GM12874 (cell line): ENCODE measurements around the gene LPO.

ENCODE experiments used
- TF ChIP-seq, protein P1 (sequence below): IDR thresholded peaks from 2 replicates; pipeline ENCODE4 v1.5.1; 2011; ENCODE audit warnings: low read depth, mild to moderate bottlenecking, control low read depth, low read length, moderate library complexity; ENCODE audit not compliant: insufficient read depth

The LPO gene

DNA sequence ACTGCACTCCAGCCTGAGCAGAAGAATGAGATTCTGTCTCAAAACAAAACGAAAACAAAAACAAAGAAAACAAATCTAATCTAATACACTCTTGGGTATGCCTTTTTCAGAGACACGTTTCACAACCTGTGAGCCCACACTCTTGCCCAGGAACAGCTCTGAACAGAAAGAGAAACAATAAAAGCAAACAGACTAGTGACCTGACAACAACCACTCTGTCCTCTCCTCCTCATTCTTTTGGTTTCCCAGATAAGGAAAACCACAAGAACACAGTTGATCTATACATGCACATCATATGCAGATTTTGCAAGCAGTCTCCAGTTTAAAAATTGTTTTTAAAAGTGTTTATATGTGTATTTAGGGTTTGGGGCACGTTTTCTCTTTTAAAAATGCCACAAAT is 20.6 kb upstream of the LPO start:
- TF ChIP-seq, protein P1, sequence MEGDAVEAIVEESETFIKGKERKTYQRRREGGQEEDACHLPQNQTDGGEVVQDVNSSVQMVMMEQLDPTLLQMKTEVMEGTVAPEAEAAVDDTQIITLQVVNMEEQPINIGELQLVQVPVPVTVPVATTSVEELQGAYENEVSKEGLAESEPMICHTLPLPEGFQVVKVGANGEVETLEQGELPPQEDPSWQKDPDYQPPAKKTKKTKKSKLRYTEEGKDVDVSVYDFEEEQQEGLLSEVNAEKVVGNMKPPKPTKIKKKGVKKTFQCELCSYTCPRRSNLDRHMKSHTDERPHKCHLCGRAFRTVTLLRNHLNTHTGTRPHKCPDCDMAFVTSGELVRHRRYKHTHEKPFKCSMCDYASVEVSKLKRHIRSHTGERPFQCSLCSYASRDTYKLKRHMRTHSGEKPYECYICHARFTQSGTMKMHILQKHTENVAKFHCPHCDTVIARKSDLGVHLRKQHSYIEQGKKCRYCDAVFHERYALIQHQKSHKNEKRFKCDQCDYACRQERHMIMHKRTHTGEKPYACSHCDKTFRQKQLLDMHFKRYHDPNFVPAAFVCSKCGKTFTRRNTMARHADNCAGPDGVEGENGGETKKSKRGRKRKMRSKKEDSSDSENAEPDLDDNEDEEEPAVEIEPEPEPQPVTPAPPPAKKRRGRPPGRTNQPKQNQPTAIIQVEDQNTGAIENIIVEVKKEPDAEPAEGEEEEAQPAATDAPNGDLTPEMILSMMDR = no peak

DNA sequence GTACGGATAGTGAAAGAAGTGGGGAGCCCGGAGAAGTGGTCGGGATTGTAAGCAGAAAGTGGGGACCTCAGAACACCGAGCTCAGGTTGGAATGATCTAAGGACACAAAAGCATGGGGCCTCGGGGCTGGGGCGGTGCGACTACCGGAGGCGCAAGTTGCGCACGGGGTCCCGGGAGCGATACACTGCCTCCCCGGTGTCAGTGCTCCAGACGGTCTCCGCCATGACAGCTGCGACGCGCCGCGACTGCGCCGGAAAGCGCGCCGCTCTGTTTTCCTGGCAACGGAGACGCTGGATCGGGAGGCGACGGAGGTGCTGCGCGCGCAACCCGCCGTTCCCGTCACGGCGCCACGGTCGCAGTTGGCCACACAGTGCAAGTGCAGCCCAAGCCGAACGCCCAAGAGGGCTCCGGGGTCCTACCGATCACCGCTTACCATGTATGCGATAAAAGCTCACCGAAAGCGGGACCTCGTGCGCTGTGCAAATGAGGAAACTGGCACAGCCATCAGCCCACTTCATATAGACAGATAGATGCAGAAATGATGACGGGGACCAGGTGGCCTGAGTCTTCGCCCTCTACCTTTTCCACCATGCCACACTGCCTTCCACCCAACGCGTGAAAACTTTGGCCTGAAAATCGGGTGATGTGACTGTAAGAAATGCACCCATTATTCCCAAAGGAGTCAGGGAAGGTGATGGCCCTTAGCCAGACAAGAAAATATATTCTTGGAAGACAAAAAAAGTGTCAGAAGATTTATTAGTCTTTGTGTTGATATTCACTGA is 19.2 kb upstream of the LPO start, which contains the start of gene MKS1:
TSS of gene MKS1 (minus strand) at position 249 of the 782 bp plus-strand sequence. CDS start at position 224, 25 bp downstream.
- TF ChIP-seq, protein P1 = peak; percentile 81

DNA sequence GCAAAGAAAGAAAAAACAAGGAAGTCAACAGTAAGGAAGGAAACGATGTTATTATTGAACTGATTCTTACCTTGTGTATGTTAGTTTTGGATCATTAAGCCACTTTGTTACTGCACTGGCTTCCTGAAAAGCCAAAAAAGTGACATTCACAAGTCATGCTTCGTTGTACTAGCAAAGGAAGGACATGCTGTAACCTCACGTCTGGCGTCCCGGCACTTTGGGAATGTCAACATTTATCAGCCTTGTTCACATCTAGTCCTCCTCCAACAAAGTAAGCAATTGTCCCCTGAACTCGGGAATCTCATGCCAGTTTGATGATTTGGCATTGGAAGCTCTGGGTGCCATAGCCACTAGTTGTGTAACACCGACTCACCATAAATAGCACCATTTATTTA is 18.6 kb upstream of the LPO start:
- TF ChIP-seq, protein P1 = no peak

DNA sequence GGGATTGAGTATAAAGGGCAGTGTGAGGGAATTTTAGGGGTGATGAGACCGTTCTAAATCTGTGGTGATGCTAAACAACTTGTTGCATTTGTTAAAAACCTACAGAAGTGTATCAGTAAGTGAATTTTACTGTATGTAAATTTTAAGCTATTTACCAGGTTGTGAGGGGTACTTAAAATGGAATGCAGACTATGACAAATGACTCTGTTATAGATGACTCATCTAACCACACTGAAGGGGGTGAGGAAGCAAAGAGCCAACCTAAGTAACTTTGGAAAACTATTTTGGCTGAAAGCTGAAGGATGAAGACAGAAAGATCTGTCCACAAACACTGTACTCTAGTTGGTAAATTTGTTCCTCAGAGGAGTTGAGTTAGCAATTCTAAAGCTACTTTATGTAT is 14.1 kb upstream of the LPO start:
- TF ChIP-seq, protein P1 = no peak

DNA sequence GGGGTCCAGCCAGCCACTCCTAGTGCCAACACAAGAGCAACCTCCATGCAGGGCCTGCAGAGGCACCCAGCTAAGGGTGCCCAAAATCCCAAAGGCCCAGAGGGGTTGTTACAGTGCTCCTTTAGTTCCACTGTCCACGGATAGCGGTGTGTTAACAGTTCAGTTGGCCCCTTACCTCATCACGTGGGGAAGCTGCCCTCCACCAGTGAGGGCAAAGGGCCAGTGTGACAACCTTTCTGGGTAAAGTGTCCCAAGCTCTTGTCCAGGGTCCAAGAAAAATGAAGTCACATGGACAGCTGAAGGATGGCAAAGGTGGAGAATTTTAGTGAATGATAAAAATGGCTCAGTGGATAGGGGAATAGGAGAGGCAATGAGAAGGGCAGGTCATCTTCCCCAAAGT is 10.7 kb upstream of the LPO start:
- TF ChIP-seq, protein P1 = no peak

DNA sequence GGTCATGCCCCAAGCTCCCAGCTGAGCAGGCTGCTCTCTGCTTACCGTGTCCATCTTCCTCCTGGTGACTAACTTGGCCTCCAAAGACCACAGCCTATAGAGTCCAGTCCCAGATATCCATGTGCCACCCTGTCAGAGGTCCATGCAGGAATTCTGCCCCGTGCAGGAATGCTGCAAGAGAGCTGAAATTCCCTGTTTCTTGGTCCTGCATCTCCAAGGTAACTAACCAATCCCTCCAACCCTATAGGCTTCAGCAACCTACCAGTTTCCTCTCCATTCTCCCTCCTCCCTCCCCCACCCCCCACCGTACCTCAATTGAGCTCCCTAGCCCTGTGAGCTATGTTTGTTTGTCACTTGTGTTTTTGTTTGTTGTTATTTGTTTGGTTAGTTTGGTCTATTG is 9.7 kb upstream of the LPO start:
- TF ChIP-seq, protein P1 = no peak

DNA sequence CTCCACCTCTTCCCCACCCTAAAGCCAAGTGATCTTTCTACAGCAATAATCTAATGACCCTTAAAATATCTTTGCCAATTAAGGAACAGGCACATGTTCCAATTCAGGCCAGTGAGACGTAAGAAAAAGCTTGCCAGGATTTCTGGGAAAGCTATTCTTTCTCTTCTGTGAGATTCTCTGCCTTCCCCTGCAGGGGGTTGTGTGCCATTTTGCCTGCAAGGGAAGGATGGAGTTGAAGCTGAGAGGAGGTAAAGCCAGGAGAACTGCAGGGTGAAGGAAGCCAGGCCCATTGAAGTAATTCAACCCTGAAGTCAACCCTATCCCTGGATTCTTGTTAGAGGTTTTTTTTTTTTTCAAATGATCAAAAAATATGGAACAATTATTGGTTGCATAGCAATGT is 9.0 kb upstream of the LPO start:
- TF ChIP-seq, protein P1 = no peak

DNA sequence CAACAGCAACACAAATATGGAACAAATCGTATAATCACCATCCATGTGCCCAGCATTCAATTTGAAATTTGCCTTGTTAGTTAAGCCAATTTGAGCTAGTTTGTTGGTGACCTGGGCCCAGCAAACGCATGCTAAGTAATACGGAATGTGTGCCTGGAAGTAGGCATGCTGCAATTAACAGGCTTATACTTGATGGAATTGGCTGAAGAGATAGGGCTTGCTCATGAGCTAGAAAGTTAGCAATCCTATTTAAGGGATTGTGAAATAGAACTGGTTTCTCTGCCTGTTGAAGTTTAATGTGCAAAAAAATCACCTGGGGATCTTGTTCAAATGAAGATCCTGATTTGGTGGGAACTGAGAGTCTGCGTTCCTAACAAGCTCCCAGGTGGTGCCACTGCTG is 8.5 kb upstream of the LPO start:
- TF ChIP-seq, protein P1 = no peak
